AG10803 (cell line): Measurements from ENCODE around the gene LRRC45.

Source experiments
- DNase-seq: peaks from one replicate; pipeline ENCODE4 v3.0.0; 2010; ENCODE audit warnings: low read depth
- H3K4me3 ChIP-seq: 2 replicates; pipeline ENCODE4 v1.5.1; 2011; ENCODE audit warnings: mild to moderate bottlenecking, low read length, control low read depth
- CTCF ChIP-seq: conservative IDR thresholded peaks from 2 replicates; pipeline ENCODE4 v1.5.1; 2011; ENCODE audit warnings: mild to moderate bottlenecking, low read length, control low read depth, inconsistent platforms

Gene LRRC45

GRCh38 chr17:82013772-82014321 lies 9.3 kb upstream of the LRRC45 start:
- H3K4me3 ChIP-seq: no peak overlapping the region
- TF ChIP-seq CTCF: no peak
- no peak for DNase-seq

- TF ChIP-seq CTCF: no peak
- no peak for DNase-seq
- H3K4me3 ChIP-seq: no peak overlapping the region
These were observed 8.7 kb upstream of the LRRC45 start for GRCh38 chr17:82014432-82014831.

GRCh38 chr17:82014971-82015310 lies 8.2 kb upstream of the LRRC45 start:
- TF ChIP-seq CTCF: no peak
- no peak overlapping the region for H3K4me3 ChIP-seq
- DNase-seq: no peak

- H3K4me3 ChIP-seq: no peak overlapping the region
- no peak for DNase-seq
- no peak for TF ChIP-seq CTCF
These were observed 7.7 kb upstream of the LRRC45 start for GRCh38 chr17:82015311-82015971.

GRCh38 chr17:82016061-82016874 lies 6.8 kb upstream of the LRRC45 start:
- TF ChIP-seq CTCF: no peak

GRCh38 chr17:82016875-82017459 lies 6.1 kb upstream of the LRRC45 start:
- DNase-seq: no peak
- no peak overlapping the region for H3K4me3 ChIP-seq
- TF ChIP-seq CTCF: no peak

More at GRCh38 chr17:82016061-82016874, 6.8 kb upstream of the LRRC45 start:
- no peak for DNase-seq
- no peak overlapping the region for H3K4me3 ChIP-seq
